EL (cell line): Measurements from ENCODE around the gene FAM217B.
"Not testable (repeated sequence)": the region's sequence is repeated elsewhere in the genome, so short reads cannot be mapped to it uniquely, and the experiment has no call there.

ENCODE experiments used
- DNase-seq: peaks from one replicate; pipeline ENCODE4 v3.0.0-alpha.2; 2016

Gene FAM217B

DNA sequence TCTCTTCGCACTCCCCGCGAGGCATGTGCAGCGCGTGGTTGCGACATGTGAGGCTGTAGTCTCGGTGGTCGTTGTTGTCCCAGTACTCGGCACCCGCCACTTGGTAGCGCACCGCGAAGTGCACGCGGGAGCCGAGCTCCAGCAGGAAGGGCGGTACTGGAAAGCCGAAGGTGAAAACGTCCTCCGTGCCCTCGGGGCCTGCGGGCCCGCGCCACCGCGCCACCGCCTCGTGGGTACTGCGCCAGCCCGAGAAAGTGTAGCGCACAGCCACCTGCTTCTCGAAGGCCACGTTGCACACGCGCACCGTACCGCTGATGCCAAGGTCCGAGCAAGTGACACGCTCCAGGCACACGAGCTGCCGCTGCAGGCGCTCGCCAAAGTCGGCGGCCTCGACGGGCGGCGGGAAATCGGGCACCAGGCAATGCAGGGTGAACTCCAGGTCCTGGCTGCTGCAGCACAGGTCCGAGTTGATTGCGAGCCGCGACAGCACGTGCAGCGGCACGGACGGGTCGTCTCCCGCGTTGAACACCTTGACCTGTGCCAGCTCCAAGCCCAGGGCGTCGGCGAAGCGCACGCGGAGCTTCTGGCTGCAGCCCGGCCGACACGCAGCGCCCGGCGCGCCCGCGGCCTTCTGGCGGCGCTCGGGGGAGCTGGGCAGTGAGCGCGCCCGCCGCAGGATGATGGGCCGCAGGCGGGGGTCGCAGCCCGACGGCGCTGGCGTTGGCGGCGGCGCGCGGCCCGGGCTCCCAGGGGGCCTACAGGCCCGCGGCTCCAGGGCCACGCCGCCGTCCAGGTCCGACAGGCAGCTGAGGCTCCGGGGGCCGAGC, 924 bp upstream of the FAM217B start:
- no peak for DNase-seq

DNA sequence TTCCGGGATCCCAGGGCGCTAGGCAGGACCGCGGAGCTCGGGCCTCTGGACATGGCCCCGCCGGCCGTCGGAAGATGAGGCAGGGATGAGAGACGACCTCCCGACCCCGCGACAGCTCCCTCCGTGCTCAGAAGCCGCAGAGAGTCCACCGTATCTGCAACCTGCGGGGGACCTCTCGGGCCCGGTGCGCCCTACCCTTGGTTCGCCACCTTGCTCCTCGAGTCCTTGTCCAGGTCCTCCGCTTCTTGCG, 385 bp upstream of the FAM217B start:
- DNase-seq, result no peak

DNA sequence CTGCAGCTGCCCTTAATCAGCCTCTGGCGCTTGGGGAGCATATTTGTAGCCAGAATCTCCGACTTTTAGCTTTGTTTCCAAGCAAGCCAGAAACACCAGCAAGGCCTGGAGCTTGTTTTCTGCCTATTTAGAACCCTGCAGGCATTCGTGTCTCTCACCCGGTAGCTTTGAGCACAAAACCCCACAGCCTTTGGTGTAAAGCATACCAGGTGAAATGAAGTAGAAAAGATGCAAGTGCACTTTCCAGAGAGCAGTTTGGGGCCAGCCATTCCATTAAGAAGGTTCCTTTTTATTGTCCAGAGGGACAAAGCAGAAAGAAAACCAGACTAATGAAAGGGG, 736 bp downstream of the FAM217B start:
- no peak for DNase-seq

DNA sequence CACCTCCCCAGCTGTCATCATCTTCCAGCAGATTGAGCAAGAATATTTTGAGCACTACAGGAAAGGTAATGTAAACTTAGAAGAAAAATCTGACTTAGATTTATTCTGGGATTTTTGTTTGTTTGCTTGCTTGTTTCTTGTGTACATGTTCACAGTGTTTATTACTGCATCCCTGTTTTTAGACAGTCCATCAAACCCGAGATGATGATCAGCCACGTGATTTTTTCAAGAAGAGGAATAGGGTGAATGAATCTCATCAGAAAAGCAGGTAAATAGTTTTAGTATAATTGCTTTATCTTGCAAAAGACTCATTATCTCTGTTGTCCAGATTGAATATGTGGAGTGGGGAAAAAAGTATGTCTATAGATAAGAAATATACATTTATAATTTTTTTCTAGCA, 2.1 kb downstream of the FAM217B start:
- DNase-seq, result no peak

DNA sequence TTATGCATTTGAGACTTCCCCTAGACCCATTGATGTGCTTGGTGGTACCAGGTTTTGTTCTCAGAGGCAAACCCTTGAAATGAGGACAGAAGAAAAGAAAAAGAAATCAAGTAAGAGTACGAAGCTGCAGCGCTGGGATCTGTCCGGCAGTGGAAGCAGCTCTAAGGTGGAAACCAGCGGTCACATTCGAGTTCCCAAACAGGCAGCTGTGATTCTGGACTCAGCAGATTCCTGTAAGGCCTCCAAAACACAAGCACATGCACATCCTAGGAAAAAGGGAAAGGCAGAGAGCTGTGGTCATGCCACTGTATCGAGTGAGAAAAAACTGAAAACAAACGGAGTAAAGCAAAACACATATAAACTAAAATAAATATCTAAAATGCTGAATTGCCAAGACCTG, 4.5 kb downstream of the FAM217B start:
- no peak for DNase-seq

DNA sequence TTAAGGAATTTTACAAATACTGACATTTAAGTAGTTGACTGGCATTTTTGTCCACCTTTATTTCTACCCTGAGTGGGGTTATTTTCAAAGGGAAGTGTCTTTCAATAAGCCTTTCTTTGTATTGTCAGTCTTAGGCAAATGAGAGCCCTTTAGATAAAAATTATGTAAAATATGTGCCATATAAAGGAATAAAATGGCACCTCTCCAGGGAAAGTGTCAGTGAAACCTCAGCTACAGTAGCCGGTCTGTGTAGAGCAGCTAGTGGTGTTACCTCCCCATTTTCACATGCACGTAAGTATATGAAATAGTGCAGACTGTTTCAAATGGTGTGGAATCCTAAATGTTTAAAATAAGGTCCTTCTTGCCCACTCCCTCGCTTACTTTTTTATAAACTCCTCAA, 5.0 kb downstream of the FAM217B start:
- no peak for DNase-seq

DNA sequence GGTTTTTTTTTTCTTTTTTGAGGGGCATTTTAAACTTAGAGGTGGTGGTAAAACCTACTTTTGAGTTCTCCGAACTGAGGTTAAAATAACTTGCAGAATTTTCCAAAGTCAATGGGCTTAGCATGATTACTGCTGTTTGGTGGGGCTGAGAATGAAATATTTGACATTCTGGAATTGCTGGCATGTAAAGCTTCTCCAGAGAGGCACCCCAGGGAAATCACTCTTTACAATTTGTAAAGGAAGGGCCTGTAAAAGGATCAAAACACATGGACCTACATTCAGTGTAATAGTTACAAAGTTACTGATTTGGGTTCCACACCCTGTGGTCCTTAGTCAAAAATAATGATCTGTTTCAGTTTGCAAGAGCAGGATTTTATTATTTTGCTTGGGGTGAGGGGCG, 5.5 kb downstream of the FAM217B start:
- DNase-seq, result no peak

DNA sequence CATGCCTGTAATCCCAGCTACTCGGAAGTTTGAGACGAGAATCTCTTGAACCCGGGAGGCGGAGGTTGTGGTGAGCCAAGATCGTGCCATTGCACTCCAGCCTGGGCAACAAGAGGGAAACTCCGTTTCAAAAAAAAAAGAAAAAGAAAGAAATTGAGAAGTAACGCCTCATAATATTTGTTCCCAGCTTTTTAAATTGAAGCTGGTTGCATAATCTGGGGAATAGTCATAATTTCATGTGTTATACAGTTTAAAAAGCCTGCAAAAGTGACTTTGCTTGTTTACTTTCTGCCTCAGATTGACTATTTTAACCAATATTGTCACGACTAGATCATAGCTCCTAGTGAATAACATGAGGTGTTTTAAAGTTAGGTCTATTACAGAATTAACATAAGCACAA, 7.2 kb downstream of the FAM217B start:
- DNase-seq, result no peak

DNA sequence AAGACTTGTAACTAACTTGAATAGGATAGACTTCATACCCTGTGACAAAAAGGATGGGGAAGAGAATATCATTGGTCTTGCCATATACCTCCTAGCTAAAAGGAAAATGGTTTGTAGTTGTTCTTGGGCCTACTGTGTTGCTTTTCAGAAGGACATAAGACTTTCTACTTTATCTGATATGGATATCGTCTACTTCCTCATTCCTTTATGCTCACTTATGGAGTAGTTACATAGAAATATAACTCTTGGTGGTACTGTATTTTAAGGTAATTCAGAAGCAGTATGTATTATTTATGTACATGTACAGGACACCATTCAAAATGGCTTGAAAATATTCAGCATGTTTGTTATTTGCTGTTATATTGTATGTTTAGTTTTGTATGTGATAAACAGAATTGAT, 8.0 kb downstream of the FAM217B start:
- no peak for DNase-seq

DNA sequence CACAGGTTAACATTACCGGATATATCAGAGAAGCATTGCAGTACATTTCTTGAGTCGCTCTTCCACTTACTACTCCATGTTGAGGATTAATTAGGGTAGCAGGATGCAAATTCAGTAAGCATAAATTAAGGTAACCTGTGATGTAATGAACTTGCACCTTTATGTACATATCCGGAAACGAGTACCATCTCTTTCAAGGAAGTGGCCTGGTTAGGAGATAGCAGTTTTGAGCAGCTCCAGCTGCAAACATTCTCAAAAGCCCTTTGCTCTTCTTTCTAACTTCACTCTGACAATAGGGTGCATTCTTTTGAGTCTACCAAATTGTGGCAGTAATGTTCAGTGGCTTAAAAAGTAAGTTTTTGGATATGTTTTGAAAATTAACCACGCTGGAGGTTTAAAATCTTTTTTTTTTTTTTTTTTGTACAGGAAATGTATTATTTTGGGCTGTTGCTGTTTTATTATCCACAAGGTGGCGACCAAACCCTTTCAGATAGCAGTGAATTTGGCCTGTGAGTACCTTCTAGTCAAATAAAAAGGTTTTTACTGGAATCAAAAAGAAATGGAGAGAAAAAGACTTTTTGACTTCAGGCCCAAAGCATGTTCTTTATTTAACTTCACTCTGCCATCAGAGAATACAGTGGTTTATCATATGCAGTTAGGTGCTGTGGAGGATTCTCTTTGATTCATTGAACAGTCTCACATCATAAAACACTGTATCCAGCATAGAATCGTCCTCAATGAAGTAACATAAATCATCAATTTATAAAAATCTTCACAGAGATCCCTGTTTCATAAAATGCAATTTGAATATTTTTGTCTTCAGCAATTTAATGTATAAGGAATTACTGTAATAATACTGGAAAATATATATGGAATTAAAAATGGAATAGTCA, 8.9 kb downstream of the FAM217B start:
- DNase-seq, result peak; percentile 57

DNA sequence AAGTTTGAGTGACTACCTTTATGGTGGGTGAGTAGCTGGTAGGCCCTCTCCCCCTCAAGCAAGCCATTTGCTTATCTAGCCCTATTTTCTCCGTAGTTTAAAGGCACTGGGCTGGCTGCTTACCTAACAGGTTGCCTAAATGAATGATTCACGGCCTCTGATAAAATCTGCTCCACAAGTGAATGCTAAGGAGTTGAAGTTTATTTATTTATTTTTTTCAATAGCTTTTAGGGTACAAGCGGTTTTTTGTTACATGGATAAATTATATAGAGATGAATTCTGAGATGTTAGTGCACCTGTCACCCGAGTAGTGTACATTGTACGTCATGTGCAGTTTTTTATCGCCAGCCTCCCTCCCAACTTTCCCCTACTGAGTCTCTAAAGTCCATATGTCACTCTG, 9.7 kb downstream of the FAM217B start:
- no peak for DNase-seq

DNA sequence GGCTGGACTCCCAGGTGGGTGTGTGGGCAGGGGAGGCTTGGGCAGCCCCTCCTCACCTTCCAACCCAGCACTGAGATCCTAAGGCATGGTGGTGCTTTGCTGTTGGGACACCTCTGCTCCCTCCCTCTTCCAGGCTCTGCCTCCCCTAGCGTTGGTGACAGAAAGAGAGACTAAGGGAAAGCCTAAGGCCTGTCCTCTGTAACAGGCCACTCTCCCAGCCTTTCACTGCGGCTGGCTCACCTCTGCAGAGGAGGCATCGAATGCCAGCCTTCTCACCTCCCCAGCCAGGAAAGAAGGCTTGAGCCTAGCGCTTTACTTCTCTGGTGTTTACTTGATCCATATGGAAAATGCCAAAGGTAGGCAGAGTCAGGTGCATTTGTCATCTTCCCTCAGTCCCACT, 14.5 kb downstream of the FAM217B start:
- DNase-seq, result no peak

DNA sequence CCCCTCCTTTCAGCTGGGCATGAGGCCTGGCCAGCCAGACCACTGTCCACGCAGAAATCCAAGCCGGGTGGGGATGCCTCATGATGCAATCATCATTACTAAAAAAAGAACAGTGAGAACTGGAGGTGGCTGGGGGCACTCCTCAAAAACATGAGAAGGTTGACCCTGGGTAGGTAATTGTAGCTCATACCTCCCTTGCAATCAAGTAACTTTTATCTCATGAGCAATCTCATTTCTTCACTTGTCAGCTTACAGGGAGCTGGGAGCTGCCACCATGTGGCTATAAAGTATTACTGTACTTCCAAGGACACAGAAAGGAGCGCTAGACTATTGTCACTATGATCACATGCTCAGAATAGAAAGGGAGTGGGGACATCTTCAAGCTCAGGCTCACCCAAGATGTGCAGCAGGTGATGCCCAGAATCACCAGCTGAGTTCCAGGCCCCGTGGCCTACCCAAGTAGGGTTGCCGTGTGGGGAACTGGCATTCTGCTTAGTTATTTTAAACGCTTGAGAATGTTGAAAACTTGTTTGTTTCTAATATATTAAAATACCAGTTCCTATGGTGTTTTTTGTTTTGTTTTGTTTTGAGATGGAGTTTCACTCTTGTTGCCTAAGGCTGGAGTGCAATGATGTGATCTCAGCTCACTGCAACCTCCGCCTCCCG, 15.1 kb downstream of the FAM217B start:
- no peak for DNase-seq

DNA sequence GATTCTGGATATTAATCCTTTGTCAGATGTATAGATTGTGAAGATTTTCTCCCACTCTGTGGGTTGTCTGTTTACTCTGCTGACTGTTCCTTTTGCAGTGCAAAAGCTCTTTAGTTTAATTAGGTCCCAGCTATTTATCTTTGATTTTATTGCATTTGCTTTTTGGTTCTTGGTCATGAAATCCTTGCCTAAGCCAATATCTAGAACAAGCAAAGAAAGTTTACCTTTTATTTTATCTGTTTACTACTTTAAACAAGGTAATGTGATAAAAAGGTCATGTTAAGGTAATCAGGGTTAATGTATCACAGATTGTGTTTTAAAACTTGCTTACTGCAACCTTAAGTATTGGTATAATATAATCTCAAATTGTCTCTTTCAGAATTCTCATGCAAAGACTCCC, 17.4 kb downstream of the FAM217B start:
- DNase-seq, result not testable (repeated sequence)

DNA sequence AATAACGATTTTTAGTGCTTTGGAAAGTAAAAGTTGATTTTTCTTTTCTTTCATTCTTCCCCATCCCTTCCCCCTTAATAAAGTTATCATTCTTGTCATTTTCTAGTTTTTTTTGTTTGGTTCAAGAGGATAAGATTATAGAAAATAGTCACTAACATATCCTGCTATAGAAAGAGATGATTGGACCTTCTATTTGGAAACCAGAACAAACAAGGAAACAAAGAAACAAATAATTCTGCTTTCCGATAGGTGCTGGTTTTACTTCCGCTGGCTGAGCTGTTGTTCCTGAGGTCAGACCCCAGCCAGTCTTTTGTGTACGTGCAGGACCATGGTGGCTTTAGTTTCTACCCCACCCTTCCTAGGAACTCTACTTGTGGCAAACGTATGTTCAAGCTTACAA, 17.9 kb downstream of the FAM217B start, which contains the start of gene CDH26:
Gene CDH26, plus strand, starts transcription at position 301 of the 400 bp plus-strand sequence. CDS start 304 bp downstream, outside the sequence.
- no peak for DNase-seq

DNA sequence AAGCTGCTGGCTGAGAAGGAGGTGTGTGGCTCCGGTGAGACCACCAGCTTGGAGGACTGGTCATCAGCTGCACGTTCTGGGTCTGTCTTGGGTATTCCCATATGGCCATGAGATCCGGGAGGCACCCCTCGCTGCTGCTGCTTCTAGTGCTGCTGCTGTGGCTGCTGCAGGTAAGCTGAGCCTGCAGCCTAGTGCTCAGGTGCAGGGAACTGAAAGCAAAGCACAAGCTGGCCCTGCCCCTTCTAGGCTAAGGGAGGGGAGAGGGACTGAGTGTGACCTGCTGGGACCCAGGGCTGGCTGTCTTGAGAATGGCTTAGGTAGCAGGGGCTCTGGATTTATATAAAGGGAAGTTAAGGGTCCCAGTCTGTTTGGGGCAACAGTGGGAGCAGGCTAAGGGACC, 18.4 kb downstream of the FAM217B start:
- DNase-seq, result no peak

DNA sequence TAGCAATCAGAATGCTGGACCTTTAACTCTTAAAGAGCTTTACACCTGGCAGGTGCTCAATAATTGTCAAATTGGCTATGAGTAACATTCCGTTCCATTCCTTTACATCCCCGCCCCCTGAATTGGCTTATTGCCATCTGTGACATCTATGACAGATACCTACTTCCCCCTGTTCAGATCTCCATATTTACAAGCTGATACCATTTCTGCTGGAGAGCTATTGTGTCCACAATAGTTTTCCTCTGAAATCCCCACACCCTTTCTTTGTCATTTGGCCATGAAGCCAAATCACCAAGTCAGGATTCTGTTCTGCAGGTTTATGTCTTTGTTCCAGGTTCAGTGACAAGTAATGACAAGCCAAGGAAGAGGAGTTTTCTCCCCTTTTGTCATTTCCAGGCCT, 21.2 kb downstream of the FAM217B start:
- DNase-seq, result no peak

DNA sequence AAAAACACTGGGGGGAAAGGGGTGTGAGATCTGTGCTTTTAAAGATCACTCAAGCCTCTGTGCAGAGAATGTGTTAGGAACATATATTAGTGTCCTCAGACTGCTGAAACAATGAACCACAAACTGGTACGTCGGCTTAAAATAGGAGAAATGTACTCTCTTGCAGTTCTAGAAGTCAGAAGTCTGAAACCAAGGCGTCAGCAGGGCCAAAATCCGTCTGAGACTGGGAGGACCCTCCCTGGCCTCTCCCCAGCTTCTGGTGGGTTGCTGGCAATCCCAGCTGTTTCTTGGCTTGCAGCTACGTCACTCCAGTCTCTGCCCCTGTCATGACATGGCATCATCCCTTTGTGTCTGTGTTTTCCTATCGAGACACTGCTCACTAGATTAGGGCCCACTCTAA, 22.0 kb downstream of the FAM217B start:
- no peak for DNase-seq

DNA sequence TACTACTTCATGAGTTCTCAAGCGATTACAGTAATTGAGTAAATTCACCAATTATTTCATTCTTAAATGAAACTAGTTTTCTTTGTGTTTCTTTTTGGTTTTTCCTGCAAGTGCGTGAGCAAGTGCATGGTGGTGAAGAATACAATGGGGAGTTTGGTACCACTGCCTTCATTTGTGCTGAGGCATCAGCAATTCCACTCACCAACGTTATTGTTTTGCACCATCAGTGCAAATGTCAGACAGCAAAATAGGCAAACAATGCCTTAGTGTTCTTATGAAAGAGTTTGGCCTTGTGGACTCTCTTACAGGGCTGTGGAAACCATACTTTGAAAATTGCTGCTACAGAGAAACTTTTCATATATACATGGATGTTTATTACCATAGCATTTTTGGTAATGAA, 26.2 kb downstream of the FAM217B start:
- DNase-seq, result no peak

DNA sequence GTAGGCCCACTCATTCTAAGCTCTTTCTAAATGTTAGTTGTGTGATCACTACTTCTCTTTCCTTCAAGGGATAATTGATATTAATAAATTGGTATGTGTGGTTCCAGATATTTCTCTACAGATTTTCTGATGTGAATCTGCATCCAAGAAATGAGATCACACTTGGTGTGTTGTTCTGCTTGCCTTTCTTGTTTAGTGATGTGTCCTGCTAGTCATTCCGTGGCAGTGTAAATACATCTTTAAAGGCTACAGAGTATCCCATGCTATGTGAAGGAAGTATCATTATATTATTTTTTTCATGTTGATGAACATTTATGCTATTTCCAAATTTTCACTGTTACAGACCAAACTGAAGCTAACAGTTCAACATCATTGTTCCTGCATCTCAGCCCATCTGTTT, 31.2 kb downstream of the FAM217B start:
- DNase-seq, result no peak

DNA sequence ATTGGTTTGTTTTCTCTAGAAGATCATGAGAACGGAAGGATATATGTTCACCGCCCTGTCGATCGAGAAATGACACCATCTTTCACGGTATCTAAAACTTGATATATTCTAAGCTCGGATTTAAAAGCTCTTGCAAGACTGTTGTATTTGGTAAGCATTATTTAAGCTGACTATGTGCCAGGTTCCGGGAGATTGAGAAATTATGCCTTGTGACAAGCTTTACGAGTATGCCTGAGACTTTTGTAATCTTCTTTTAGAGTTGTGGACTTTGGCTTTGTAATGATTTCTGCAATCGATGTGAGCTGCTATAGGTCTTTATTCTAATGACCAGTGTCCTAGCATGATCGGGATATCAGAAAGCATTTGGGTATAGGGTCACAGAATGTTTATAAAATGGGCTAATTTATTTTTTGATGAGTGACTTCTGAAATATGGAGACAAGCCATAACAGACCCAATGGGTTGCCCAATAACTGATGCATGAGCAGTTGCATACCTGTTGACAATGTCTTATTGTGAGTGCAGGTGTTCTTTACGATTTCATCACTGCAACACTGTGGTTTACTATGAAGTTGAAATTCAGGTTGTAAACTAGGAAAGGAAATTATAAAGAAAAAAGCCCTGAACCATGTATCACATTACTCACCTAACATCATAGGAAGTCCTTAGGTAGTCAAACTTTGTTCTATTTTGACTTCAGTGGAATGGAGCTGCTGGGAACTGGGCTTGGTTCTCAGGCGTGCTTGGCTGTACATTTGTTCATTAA, 32.0 kb downstream of the FAM217B start:
- DNase-seq, result no peak

DNA sequence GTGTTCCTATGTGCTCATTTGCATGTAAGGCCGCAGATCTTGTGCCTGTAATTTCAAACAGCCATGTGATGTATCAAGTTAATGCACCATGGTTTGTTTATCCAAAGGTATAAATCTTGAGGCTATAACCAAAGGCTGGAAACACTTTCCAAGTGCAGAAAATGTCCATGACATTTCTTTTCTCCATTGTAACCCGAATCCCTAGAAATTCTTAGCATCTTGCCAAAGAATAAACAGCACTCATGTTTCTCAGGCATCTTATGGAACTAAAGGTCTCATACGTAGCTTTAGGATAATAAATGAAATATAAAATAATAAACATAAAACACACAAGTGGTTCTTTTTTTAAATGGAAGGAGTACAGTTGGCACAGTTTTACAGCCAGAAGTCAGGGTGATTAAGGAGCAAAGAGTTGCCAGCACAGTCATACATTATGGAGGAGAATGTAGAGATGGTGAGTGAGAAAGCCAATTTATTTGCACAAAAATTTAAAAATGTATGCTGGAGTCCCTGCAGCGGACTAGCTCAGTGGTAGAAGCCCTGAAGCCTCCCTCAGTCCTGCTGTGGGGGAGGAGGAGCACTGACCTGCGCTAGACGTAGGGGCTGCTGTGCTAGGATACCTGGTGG, 36.1 kb downstream of the FAM217B start:
- DNase-seq, result no peak

DNA sequence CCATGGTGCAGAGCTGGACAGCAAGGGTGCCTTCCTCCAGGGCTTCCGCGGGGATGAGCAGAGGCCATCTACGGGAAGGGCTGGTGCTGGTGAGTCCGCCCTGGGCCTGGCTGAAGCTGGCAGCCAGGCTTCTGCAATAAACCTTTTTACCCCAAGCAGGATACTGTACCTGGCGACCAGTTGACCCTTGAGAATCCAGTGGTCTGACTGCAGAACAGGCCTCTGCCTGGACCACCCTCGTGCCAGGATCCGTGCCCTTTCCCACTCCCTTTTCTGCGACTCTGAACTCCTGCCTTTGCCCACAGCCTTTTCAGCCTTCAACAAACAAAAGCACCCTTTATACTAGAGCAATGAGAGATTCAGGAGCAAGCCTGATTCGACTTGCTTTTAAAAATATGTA, 36.9 kb downstream of the FAM217B start:
- no peak for DNase-seq
